ENCODE data around the gene TIMM10B.
A peak's percentile ranks its signal among the peaks of the same experiment; 100 is the strongest.

The TIMM10B gene

DNA sequence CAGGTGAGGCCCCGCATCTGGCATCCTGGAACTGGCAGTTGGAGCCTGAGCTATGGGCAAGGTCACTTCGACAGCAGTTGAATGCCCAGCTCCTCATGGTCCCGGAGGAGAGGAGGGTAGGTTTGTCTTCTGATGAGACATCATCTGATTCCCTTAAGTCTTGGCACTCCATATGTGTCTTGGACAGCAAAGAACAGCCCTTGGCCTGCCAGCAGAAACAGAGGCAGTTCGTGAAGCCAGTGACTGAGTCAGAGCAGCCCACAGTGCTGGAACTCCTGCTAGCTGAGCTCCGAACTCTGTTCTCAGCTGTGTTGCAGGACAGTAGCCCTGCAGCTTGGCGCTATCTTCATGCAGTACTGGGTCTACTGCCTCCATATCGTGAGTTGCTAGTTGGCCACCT lies 16.8 kb downstream of the TIMM10B start:
- TF ChIP-seq, protein P1, sequence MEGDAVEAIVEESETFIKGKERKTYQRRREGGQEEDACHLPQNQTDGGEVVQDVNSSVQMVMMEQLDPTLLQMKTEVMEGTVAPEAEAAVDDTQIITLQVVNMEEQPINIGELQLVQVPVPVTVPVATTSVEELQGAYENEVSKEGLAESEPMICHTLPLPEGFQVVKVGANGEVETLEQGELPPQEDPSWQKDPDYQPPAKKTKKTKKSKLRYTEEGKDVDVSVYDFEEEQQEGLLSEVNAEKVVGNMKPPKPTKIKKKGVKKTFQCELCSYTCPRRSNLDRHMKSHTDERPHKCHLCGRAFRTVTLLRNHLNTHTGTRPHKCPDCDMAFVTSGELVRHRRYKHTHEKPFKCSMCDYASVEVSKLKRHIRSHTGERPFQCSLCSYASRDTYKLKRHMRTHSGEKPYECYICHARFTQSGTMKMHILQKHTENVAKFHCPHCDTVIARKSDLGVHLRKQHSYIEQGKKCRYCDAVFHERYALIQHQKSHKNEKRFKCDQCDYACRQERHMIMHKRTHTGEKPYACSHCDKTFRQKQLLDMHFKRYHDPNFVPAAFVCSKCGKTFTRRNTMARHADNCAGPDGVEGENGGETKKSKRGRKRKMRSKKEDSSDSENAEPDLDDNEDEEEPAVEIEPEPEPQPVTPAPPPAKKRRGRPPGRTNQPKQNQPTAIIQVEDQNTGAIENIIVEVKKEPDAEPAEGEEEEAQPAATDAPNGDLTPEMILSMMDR (IDR thresholded peaks at IDR 0.05) = no peak

DNA sequence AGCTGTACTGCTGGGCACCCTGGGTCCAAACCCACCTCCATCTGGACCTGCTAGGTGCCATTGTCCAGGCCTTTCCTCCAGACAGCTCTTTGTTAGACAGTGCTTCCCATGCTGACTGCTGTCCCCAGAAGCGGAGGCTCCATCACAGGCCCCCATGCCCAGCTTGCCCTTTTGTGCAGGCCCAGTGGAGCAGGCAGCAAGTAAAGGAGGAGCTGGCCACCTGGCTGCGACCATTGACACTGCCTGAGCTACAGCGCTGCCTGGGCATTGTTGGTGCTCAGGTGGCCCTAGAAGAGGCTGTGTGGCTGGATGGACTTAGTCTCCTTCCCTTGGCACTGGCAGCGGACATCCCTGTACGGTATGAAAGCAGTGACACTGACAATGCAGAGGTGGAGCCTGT lies 17.2 kb downstream of the TIMM10B start:
- TF ChIP-seq, protein P1 (IDR thresholded peaks at IDR 0.05) = no peak

DNA sequence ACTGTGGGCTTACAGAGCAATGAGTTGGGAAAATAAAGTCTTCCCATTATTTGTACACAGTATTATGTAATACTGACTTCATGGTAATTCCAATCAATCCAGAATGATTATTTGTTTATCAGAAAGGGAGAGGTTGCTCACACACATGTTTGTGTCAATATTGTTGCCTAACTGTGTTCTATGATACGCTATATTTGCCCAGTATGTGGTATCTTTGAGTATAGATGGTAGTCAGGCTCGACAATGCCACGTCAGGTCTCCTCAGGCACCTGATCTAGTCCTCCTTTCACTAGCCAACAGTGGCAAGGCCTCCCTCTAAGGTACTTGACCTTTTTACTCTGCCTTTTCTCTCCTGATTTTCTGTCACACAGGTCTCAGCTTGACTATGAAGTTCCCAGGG lies 21.1 kb downstream of the TIMM10B start:
- TF ChIP-seq, protein P1 (IDR thresholded peaks at IDR 0.05) = no peak

DNA sequence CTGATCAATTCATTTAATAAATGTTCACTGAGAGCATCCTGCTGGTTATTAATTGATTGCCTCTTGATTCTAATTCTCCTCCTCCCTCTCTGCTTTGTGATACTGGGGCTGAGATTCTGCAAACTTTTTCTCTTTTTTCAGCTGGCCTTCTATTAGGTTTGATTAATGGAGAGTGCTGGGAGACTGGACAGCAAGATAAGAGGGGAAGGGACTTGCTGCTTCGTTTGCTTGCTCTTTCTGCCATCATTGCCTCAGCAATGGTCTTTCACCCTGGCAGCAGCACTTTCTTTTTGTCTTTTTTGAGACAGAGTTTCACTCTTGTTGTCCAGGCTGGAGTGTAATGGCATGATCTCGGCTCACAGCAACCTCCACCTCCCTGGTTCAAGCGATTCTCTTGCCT lies 22.9 kb downstream of the TIMM10B start:
- TF ChIP-seq, protein P1 (IDR thresholded peaks at IDR 0.05) = no peak

DNA sequence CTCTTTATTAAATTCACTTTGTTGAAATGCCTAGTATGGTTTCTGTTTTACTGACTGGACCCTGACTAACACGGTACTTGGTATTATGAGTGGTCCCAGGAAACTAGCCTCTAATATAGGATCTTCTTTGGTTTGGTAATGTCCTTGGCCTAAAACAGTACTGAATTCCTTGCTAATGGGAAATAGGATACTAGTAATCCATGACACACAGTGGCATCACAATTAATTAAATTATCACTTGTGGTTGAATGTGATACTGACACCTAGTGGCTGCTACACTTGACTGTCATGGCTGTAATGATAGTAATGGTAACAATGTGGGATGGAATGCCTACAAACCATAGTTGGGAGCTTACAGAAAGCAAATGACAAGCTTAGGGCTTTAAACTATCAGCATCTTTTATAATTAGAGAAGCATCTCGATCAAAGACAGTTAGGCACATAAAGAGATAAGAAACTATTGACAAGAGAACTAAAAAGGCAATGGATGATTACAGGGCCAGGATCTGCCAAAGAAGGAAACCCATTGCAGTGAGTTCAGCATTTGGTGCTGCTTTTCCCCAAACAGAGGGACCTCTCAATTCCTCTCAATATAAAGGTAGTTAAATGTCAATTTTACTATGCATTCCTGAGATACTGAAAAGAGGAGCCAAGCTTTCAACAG lies 24.4 kb downstream of the TIMM10B start:
- TF ChIP-seq, protein P1 (IDR thresholded peaks at IDR 0.05) = peak; percentile 89

DNA sequence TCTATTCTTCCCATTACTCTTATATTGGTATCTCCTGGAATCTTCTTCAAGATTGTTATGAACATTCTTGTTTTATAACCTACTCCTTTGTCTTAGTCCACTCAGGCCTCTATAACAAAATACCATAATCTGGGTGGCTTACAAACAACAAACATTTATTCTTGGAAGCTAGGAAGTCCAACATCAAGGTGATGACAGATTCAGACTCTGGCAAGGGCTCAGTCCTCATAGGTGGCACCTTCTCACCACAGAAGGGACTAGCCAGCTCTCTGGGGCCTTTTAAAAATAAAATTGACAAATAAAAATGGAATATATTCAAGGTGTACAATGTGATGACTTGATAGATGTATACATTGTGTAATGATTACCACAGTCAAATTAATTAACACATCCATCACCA lies 35.6 kb downstream of the TIMM10B start:
- TF ChIP-seq, protein P1 (IDR thresholded peaks at IDR 0.05) = no peak

DNA sequence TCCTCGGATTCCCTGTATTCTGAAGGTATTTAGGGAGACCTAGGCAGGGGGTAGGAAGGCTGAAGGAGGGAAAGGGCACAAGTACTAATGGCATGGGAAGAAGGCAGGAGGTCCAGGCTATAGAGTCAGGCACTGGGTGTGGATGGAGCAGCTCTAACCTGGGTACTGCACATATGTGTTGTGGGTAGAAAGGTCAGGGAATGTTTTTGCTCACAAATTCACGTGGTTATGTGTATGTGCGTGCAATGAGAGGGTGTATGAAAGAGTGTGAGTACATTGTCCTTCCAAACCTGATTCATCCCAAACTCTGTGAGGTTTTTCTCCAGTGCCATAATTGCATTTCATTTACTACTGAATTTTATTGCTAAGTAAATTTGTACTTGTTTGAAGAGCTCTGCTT lies 39.0 kb downstream of the TIMM10B start:
- TF ChIP-seq, protein P1 (IDR thresholded peaks at IDR 0.05) = no peak

DNA sequence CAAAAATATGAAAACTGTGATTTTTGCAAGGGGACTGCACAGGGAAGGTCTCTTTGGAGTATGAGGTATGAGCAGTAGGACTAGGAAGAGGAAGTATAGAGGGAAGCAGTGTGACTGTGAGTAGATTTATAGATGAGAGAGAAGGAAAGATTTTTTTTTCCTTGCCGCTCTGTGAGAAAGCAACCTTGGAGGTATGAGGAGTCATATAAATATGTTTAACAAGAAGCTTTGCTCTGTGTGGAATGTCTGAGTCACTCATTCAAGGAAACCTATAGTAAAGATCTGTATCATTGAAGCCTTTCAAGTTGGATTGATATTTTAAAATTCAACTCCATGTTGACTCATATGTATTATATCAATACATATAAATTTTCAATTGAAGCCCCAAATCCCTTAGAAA lies 42.0 kb downstream of the TIMM10B start:
- TF ChIP-seq, protein P1 (IDR thresholded peaks at IDR 0.05) = no peak
